Activated naive CD4-positive, alpha-beta T cell treated with anti-CD3 and anti-CD28 coated beads, Interleukin-2, amount 50 U/mL, for 72 hours (primary cell): ENCODE results near the gene MST1. TPM values are rescaled to one million over a fixed set of nuclear protein-coding genes. Genes with fewer than 3 reads are reported as not detected.
A peak's percentile ranks its signal among the peaks of the same experiment; 100 is the strongest.

Experiments used
- ATAC-seq, 2 donors: fragments of 150-1000 bp; cut with Tn5 transposase; 2 replicates each; pipeline ENCODE4 v1.10.0; 2021; ENCODE audit warnings: mild to moderate bottlenecking in 2 of 2, moderate library complexity in 2 of 2
- DNase-seq, 2 donors: peaks; one replicate each; pipeline ENCODE4 v3.0.0; 2021 to 2022; ENCODE audit warnings: low spot score in 2 of 2
- H3K27ac Mint-ChIP-seq, 2 donors: one replicate each; pipeline ENCODE4 v1.8.0; 2022; ENCODE audit warnings: mild to moderate bottlenecking in 2 of 2, mixed read lengths in 2 of 2
- H3K36me3 Mint-ChIP-seq, 2 donors: one replicate each; pipeline ENCODE4 v1.8.0; 2022; ENCODE audit warnings: mixed read lengths in 2 of 2
- H3K9me3 Mint-ChIP-seq, 2 donors: one replicate each; pipeline ENCODE4 v1.8.0; 2022; ENCODE audit warnings: mixed read lengths in 2 of 2
- total RNA-seq, 2 donors: library from RNA; stranded (reverse); gene quantifications; one replicate each; pipeline ENCODE4 v1.2.3, GENCODE V29; 2022

MST1 gene
- total RNA-seq, 2 donors from 2014 or later, result 11.8 to 15.9 TPM

GRCh38 chr3:49673715-49674496 is 15.4 kb downstream of the MST1 start, which contains the start of gene APEH:
TSS of gene APEH (plus strand) at chr3:49674351. CDS start at chr3:49674402, 51 bp downstream.
- DNase-seq (peak; percentile 99), ATAC-seq (peak; percentile 88 to 89)
- Mint-ChIP-seq H3K9me3 (no peaks in the 10 kb centered on the region), H3K27ac (peak within 1 kb of the TSS; percentile 98 to 99), H3K36me3 (peaks cover 0 to 16% of the 10 kb centered on the region in 2 donors)

GRCh38 chr3:49673121-49673714 is 16.1 kb downstream of the MST1 start:
- Mint-ChIP-seq H3K36me3 (peaks cover 0 to 13% of the 10 kb centered on the region in 2 donors), H3K27ac (peak overlapping the region; percentile 98 to 99), H3K9me3 (no peaks in the 10 kb centered on the region)
- ATAC-seq (peak in 1 of 2 donors; percentile 1), DNase-seq (peak in 1 of 2 donors; percentile 12)

GRCh38 chr3:49671291-49672288 is 17.7 kb downstream of the MST1 start:
- peak; percentile 77 to 80 for DNase-seq
- Mint-ChIP-seq H3K9me3 (no peaks in the 10 kb centered on the region), H3K27ac (peak overlapping the region; percentile 1 to 24), H3K36me3 (peaks cover 0 to 10% of the 10 kb centered on the region in 2 donors)
- peak in 1 of 2 donors; percentile 4 for ATAC-seq

GRCh38 chr3:49670940-49671290 is 18.4 kb downstream of the MST1 start:
- no peak overlapping the region for H3K27ac Mint-ChIP-seq
- no peak for DNase-seq
- ATAC-seq, result no peak
- H3K36me3 Mint-ChIP-seq, result peaks cover 0 to 7% of the 10 kb centered on the region in 2 donors
- no peaks in the 10 kb centered on the region for H3K9me3 Mint-ChIP-seq

GRCh38 chr3:49669352-49669751 is 19.9 kb downstream of the MST1 start:
- Mint-ChIP-seq H3K9me3 (no peaks in the 10 kb centered on the region), H3K27ac (no peak overlapping the region), H3K36me3 (no peaks in the 10 kb centered on the region)
- ATAC-seq (no peak), DNase-seq (no peak)

GRCh38 chr3:49668861-49669260 is 20.4 kb downstream of the MST1 start:
- no peak for DNase-seq
- Mint-ChIP-seq H3K27ac (no peak overlapping the region), H3K36me3 (no peaks in the 10 kb centered on the region), H3K9me3 (no peaks in the 10 kb centered on the region)
- no peak for ATAC-seq

- Mint-ChIP-seq H3K27ac (no peak overlapping the region), H3K9me3 (no peaks in the 10 kb centered on the region), H3K36me3 (no peaks in the 10 kb centered on the region)
- DNase-seq (no peak), ATAC-seq (no peak)
Measured at GRCh38 chr3:49668414-49668797, 20.9 kb downstream of the MST1 start.

GRCh38 chr3:49667701-49668413 is 21.4 kb downstream of the MST1 start:
- no peak for ATAC-seq
- no peak for DNase-seq
- Mint-ChIP-seq H3K9me3 (no peaks in the 10 kb centered on the region), H3K27ac (no peak overlapping the region), H3K36me3 (no peaks in the 10 kb centered on the region)

GRCh38 chr3:49666592-49666991 is 22.7 kb downstream of the MST1 start:
- ATAC-seq, result no peak
- no peak for DNase-seq
- H3K9me3 Mint-ChIP-seq, result no peaks in the 10 kb centered on the region
- H3K27ac Mint-ChIP-seq, result no peak overlapping the region
- no peaks in the 10 kb centered on the region for H3K36me3 Mint-ChIP-seq

- Mint-ChIP-seq H3K36me3 (no peaks in the 10 kb centered on the region), H3K27ac (peak overlapping the region in 1 of 2 donors; percentile 67), H3K9me3 (no peaks in the 10 kb centered on the region)
- DNase-seq (no peak), ATAC-seq (peak in 1 of 2 donors; percentile 33)
Measured at GRCh38 chr3:49665822-49666519, 23.3 kb downstream of the MST1 start.

- no peaks in the 10 kb centered on the region for H3K9me3 Mint-ChIP-seq
- H3K36me3 Mint-ChIP-seq, result no peaks in the 10 kb centered on the region
- ATAC-seq, result no peak
- peak overlapping the region in 1 of 2 donors; percentile 8 for H3K27ac Mint-ChIP-seq
- DNase-seq, result no peak
Measured at GRCh38 chr3:49664300-49664699, 25.0 kb downstream of the MST1 start.

GRCh38 chr3:49663831-49664230 is 25.4 kb downstream of the MST1 start:
- no peak overlapping the region for H3K27ac Mint-ChIP-seq
- H3K36me3 Mint-ChIP-seq, result no peaks in the 10 kb centered on the region
- ATAC-seq, result peak in 1 of 2 donors; percentile 10
- H3K9me3 Mint-ChIP-seq, result no peaks in the 10 kb centered on the region
- no peak for DNase-seq

- Mint-ChIP-seq H3K36me3 (no peaks in the 10 kb centered on the region), H3K27ac (no peak overlapping the region), H3K9me3 (no peaks in the 10 kb centered on the region)
- ATAC-seq, result no peak
- DNase-seq, result no peak
Measured at GRCh38 chr3:49662720-49663413, 26.4 kb downstream of the MST1 start.

- no peak for DNase-seq
- no peak overlapping the region for H3K27ac Mint-ChIP-seq
- no peaks in the 10 kb centered on the region for H3K9me3 Mint-ChIP-seq
- ATAC-seq, result no peak
- no peaks in the 10 kb centered on the region for H3K36me3 Mint-ChIP-seq
Measured at GRCh38 chr3:49662021-49662420, 27.3 kb downstream of the MST1 start.

- Mint-ChIP-seq H3K9me3 (no peaks in the 10 kb centered on the region), H3K36me3 (no peaks in the 10 kb centered on the region), H3K27ac (peak overlapping the region in 1 of 2 donors; percentile 14)
- DNase-seq (no peak), ATAC-seq (no peak)
Measured at GRCh38 chr3:49661281-49661680, 28.0 kb downstream of the MST1 start.
